Cerebellar cortex (tissue), 1 donor: ENCODE results near the gene RPL6.

Experiments used
- DNase-seq: peaks from one replicate; pipeline ENCODE4 v3.0.0-alpha.2; 2015; ENCODE audit warnings: low spot score

The RPL6 gene

GRCh38 chr12:112380663-112381405 is 28.6 kb downstream of the RPL6 start:
- peak; percentile 44 for DNase-seq

- DNase-seq, result no peak
Measured at GRCh38 chr12:112375105-112375504, 34.3 kb downstream of the RPL6 start.

GRCh38 chr12:112374166-112374740 is 35.2 kb downstream of the RPL6 start:
- DNase-seq, result no peak

DNA sequence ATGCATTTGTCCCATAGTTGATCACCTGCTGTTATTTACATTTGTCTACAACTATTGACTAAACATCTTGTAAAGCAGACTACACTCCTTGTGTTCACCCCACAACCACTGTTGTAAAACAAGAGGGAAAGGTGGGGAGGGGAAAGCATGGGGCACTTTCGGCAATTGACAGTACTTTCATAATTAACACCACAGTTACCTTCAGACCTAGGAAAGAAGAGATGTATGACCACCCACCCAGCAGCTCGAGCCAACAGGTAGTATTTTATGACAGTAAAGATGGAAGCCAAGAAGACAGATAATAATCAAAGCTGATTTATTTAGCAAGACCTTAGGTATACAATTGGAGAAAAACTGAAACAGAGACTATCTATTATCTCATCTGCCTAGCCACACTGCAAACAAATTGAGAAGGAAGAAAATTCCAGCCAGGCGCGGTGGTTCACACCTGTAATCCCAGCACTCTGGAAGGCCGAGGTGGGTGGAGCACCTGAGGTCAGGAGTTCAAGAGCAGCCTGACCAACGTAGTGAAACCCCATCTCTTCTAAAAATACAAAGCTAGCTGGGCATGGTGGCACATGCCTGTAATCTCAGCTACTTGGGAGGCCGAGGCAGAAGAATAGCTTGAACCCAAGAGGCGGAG is 38.4 kb downstream of the RPL6 start:
- no peak for DNase-seq

DNA sequence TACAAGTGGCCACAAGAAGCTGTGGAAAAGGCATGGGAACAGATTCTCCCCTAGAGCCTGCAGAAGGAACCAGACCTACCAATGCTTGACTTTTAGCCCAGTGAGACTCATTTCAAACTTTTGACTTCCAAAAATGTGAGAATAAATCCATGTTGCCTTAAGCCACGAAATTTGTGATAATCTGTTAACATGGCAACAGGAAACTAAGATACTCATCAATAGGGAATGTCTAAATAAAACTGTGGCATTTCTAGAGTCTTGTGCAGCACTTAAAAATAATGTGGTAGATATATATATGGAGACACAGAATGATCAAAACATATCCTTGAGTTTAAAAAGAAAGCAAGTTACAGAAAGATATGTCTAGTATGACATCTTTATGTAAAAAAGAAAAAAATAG is 39.2 kb downstream of the RPL6 start:
- no peak for DNase-seq

- peak; percentile 76 for DNase-seq
Measured at GRCh38 chr12:112368856-112369255, 40.5 kb downstream of the RPL6 start.

DNA sequence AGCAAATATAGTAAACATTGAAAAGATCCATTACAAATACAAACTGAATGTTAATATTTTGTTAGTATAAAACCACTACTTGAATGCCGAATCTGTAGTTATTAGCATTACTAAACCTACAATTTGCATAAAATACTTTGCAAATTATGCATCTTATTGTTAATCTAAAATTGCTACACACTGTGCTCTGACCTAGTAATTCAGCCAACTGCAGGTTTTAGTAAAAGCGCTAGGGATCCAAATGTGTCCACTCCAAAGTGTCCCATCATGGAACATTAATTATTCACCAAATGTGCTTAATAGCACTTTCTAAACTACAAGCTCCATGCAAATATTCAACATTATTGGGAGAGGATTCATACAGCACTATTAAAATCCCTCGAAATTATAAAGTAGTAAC is 41.4 kb downstream of the RPL6 start:
- peak; percentile 69 for DNase-seq

DNA sequence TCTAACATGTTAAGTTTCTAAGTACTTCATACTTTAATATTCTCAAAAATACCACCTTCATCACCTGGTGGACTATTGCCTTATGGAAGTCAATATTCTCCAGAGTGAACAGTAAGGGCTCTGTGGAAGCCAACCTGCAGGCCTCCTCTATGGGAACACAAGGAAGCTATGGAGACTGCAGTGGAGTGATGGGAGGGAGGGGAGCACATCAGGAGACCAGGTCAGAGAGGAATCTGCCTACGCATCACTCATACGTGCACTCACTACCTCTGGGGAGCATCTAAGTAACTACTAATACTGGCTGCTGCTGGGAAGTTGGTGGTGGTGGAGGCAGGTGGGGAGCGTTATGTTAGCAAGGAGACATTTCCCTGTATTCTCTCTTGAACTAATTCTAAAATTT is 47.1 kb downstream of the RPL6 start:
- DNase-seq, result no peak

GRCh38 chr12:112361271-112361670 is 48.1 kb downstream of the RPL6 start:
- no peak for DNase-seq

DNA sequence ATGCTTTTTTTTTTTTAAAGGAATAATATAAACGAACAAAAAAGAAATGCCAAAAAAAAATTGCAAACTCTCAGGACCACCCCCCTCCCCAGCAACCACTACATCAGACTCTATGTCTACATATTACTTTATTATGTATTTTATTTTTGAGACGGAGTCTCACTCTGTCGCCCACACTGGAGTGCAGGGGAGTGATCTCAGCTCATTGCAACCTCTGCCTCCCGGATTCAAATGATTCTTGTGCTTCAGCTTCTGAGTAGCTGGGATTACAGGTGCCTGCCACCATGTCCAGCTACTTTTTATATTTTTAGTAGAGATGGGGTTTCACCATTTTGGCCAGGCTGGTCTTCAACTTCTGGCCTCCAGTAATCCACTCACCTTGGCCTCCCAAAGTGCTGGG is 50.1 kb downstream of the RPL6 start:
- no peak for DNase-seq

DNA sequence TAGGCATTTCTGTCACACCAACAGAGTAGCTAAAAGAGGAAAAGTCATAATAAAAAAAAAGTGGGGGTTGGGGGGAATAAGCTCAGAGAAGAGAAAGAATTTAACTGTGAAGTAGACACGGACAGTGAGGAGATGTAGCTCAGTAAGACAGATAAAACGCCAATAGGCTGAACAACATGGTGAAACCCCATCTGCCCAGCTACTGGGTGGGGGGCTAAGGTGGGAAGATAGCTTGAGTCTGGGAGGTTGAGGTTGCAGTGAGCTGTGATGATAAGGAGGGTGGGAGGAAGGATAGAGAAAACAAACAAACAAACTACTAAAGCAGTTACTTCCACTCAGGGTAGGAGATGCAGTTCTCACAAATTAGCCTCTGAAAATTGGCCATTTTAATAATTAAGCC is 52.2 kb downstream of the RPL6 start:
- DNase-seq, result no peak
